ENCODE data around the gene ERICH2. TPM values are rescaled to one million over a fixed set of nuclear protein-coding genes. Genes with fewer than 3 reads are reported as not detected.

ERICH2 gene
- total RNA-seq, 1 donor from 2014 or later = not detected

DNA sequence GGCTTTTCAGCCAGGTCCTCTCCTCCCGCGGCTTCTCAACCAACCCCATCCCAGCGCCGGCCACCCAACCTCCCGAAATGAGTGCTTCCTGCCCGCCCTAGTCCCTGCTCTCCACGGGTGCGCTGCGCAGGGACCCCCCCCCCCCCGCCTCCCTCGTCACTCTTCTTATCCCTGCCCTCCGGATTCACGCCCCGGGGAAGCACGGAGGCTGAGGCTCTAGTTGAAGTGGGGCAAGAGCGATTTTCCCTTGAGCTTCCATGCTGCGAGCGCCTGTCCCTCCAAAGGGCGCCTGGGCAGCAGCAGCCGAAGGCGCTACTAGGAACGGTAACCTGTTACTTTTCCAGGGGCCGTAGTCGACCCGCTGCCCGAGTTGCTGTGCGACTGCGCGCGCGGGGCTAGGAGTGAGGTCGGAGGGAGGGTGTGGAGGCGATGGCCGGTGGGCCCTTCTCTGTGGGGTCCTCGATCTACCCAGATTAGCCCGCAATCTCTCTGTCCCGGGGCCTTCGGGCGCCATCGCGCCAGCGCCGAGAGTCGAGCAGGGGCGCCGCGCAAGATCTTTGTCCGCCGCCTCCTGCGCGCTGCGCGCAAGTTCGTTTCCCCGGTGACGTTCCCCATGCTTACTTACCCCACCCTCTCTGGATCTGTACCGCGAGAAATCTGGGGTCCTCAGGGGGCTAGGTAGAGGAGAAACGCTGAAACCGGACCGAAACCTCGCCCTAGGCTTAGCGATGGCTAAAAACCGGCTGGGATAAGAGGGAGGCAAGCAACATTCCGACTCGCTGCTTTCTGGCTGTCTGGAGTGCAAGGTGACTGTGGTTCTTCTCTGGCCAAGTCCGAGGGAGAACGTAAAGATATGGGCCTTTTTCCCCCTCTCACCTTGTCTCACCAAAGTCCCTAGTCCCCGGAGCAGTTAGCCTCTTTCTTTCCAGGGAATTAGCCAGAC is 47.2 kb downstream of the ERICH2 start:
- no peak for DNase-seq

DNA sequence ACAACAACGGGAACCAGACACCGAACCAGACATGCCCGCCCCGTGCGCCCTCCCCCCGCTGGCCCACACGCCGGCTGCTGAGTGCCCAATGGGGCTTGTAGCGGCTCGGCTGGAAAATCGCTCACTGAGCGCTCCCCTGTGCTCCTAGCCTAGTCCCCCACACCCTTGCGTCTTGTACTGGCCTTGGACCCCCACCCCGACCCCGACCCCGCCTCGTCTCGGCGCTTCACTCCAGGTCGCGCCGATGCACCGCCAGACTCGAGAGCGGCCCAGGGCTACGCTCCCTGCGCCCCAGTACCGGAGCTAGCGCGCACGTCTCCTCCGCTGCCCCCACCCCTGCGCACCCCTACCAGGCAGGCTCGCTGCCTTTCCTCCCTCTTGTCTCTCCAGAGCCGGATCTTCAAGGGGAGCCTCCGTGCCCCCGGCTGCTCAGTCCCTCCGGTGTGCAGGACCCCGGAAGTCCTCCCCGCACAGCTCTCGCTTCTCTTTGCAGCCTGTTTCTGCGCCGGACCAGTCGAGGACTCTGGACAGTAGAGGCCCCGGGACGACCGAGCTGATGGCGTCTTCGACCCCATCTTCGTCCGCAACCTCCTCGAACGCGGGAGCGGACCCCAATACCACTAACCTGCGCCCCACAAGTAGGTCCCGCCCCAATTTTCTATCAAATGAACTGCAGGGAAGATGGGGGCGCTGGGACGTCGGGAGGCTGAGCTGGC is 48.0 kb downstream of the ERICH2 start:
- no peak for DNase-seq

DNA sequence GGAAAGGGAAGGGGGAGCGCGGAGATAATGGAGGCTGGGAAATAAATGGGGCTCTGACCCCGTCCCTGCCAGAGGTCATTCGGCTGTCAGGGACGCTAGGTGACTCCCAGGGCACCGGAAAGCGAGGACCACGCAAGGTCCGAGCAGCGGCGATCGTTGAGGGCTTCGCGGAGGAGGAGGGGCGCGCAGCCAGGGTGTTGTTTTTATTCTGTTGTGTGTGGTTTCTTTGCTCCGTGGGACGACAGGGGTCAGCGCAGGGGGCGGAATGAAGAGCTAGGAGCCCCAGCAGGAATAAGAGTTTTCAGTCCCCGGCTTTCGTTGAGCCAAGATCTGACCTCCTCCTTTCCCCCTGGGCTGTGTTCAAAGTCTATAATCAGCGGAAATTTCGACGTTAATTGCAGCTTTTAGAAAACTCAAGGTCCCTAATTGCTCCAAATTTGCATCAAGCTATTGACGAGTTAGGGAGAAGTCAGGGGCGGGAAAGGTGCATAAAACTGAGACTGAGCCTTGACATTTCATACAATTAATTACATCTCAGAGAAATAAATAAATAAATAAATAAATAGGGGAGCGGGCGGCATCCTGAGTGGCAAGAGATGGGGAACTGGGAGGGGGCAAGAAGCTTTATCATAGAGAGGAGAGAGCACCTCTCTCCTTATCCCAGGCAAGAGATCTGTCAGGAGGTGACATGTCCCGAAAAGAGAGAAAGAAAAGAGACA is 48.7 kb downstream of the ERICH2 start:
- no peak for DNase-seq

DNA sequence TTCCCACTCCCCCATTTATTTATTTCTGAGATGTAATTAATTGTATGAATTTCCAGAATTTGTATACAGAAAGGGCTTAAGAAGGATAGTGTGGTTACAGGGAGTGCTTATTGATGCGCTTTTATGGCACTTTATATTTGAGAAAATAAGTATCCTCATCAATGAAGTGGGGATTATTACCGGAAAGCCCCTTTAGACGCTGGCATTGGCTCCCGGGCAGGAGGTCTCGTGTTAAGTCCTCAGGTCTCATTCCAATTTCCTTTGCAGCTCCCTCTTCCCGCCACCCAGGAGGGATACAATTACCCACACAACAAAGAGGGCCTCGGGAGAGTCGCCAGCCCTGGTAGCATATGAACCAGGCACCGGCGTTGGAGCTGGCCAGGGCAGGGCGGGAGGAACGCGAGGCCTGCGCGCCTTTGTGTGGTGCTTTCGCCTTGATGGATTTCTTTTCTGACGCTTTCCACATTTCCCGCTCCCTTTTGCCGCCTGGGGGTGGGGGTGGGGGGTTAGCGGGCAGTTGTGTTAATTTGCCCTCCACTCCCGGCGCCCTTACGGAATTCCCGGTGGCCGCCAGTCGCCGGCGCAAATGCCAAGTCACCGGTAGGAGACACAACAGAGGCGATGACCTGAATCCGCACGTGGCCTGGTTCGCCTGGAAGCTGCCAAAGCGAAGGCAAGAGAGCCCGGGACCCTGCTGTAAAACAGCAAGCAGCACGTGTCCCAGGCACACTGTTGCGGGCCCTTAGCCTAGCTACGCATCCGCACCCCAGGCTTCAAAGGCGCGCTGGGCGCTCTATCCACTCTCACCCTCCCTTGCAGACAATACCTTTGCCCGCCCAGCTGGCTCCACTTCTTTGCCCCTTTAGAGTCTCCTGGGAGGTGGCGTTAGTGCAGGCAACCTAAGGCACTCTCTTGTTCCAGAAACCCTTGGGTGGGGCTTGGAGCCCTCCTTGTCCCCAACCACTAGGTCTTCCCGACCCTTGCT is 49.8 kb downstream of the ERICH2 start:
- DNase-seq = no peak

DNA sequence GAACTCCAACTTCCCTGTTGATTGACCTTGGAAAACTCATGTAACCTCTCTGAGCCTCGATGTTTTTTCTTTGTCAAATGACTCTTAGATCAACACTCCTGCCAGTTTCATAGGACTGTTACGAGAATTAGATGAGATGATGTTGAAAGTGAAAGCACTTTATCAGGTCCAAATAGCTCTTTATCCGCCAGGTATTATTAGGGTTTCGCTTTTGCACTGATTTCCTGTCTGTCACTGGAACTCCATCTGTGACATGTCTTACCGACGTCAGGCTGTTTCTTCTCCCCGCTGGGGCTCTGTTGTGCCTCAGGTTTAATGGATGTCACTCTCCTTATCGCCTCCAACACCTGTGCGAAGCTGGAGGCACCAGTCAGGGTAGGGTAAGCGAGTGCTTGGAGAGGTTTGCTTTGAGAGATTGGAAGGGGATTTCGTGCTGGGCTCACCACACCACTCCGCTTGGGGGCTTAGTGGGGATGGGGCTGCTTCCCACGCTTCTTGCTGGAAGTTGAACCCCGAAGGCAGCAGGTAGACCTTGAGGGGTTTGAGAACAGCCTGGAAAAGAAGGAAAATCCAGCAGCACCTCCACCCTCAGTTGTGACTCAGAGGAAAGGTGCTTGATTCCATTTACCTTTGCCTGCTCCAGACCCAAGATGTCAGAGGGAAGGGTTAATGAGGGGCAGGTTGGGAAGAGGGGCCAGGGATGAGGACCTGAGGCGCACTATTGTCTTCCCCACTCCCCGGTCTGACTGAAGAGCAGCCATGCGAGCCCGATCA is 50.8 kb downstream of the ERICH2 start:
- no peak for DNase-seq

DNA sequence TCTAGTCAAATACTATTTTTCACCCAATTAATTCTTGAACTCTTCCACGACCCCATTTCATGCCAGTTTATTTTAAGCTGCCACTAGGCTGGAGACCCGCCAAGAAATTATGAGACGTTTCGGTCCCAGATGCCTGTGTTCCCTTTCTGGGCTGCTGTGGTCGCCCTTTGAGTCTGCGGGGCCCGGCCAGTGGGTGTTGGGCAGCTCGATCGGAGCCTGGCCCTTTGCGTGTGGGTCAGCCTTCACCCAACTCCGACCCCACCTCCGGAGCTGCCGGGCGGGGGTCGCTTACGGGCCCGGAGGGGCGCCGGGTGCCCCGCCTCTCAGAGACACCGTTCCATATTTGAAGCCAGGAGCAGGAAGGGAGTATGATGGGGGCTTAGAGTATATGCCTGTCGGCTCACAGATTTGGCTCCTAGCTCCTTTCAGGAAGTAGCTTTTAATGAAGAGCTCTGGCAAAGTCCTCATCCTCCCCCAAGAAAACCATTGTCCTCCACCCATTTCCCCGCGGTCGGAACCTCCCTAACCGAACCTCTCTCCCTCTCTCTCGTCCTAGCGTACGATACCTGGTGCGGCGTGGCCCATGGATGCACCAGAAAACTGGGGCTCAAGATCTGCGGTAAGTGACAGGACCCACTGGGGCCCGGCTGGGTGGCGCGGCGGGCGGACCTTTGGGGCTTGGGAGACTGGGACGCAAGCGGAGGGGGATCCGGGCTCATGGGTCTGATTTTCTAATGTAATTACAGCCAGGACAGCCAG is 51.5 kb downstream of the ERICH2 start:
- DNase-seq = no peak

DNA sequence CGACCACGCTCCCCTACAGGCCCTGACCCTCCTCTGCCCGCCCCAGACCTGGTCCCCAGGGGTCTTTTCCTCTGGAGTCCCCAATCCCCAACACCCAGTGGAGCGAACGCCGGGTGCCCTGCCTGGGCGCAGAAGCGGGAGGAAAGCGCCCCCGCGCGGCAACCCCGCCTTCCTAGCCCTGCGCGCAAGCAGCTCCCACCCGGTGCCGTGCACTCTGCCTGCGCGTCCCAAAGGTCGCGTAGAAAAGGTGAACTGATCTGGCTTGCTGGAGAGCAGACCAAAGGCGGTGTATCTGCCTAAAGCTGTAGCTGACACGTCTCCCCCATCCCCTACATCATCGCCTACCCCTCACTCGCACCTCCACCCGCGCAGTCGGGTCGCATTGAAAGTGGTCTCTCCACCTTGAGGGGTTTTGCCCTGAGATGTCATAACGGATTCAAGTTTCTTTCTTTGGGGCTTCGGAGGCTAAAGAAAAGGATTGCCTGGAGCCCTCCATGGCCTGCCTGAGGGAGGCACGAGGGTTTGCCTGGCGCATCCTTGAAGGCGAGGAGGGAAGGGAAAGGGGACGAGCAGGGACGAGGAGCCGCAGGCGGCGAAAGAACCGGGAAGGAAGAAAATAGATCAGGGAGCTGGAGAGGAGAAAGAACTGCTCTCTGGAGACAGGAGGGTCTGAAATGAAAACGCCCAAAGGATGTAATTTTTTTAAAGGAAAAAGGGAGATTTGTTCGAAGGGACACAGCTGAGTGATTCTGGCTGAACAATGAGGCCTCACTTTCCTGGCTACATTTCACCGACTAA is 52.3 kb downstream of the ERICH2 start:
- no peak for DNase-seq

GRCh38 chr2:170823088-170823897 is 53.1 kb downstream of the ERICH2 start:
- no peak for DNase-seq

- no peak for DNase-seq
These were observed 53.7 kb downstream of the ERICH2 start for GRCh38 chr2:170823898-170824215.

- no peak for DNase-seq
These were observed 54.4 kb downstream of the ERICH2 start for GRCh38 chr2:170824526-170825015.

DNA sequence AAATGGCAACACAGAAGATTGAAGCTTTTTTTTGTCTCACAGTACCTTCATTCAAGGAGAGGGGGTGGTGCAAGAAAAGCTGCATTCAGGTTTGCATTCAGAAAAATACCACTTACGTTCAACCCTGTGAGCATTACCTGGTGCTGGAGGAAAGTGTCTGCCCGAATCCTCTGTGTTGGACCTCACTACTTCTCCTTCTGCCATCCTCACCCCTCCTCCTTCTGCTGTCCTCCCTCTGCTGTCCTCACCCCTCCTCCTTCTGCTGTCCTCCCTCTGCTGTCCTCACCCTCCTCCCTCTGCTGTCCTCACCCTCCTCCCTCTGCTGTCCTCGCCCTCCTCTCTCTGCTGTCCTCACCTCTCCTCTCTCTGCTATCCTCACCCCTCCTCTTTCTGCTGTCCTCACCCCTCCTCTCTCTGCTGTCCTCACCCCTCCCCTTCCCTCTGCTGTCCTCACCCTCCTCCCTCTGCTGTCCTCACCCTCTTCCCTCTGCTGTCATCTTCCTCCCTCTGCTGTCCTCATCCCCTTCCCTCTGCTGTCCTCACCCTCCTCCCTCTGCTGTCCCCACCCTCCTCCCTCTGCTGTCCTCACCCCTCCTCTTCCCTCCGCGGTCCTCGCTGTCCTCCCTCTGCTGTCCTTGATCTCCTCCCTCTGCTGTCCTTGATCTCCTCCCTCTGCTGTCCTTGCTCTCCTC is 57.8 kb downstream of the ERICH2 start:
- no peak for DNase-seq

GRCh38 chr2:170828533-170828916 is 58.3 kb downstream of the ERICH2 start:
- no peak for DNase-seq

DNA sequence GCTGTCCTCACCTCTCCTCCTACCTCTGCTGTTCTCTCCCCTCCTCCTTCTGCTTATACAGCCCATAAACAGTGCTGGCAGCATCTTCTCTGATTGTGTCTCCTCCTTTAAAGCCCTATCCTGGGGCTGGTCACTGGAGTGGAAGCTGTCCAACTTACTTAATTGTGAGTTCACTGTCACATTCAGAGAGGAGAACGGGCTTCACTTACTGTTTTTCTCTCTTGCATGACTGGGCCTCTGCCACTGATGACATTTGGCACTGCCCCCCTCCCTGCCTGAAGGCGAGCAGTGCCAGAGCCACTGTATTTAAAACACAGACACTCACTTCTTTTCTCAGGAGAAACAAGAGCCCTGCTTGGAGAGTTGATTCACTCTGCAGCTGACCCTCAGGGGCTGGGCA is 58.9 kb downstream of the ERICH2 start:
- DNase-seq = no peak

DNA sequence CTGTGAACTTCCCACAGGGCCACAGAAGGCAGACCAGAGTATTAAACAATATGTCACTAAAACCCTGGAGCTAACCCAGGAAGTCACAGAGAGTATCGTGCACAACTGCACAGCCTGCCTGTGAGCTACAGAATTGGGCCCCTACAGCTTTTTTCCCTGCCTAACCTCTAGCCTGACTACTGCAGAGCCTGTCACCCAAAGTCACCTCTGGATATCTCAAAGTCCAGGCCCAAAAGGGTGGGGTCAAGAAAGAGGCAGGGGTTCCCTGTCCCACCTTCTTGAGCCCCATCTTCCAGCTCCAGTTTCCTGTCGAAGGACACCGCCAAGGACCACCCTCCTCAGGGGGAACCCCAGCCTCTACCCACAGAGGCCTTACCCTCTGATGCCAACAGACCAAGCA is 60.0 kb downstream of the ERICH2 start:
- DNase-seq = no peak

- DNase-seq = no peak
These were observed 60.9 kb downstream of the ERICH2 start for GRCh38 chr2:170831115-170831514.

- DNase-seq = no peak
These were observed 65.8 kb downstream of the ERICH2 start for GRCh38 chr2:170836027-170836426.

DNA sequence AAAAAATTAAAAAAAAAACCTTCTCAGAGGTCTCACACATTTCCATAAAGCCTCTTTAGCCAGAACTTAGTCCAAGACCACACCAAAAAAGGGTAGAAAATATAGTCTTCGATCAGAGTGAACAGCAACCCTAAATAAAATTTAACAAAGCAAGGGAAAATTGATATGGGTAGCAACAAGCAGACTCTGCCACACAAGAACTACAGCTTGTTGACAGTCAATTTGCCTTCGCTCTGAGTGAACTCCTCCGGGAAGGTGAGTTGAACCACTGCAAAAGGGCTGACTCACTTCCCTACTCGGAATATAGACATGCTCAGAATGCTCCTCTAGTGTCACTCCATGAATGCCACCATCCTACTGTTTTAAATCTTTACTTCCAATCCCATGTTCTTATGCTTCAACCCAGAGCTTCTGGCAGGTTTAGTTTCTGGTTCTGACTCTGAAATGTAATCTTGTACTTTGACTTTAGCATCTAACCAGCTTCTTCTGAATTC is 70.6 kb downstream of the ERICH2 start:
- DNase-seq = no peak

DNA sequence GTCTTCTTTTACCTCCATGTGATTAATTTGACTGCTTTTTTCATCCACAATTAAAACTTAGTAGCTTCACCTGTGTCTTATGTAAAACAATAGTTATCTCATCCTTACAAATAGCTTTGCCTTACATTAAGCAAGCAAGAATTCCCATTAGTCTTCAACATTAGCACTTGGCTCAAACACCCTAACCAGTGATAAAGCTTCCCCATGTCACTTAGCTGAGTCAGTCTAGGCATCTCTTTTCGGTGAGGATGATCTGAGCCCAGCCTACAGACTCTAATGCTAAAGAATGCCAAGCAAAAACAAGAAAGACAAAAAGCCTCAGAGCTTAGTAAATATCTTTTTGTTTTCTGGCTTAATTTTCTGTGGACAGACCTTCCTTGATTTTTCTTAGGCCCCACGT is 72.6 kb downstream of the ERICH2 start:
- no peak for DNase-seq

Measured in occipital lobe (tissue), 2 donors.